GM15510 (cell line): ENCODE results near the gene SPATA24.

Experiments
- POLR2A ChIP-seq: IDR thresholded peaks from 3 replicates; pipeline ENCODE4 v1.6.1; 2011; ENCODE audit warnings: borderline replicate concordance; ENCODE audit not compliant: insufficient read length; ENCODE audit errors: extremely low read depth

SPATA24 gene, protein sequence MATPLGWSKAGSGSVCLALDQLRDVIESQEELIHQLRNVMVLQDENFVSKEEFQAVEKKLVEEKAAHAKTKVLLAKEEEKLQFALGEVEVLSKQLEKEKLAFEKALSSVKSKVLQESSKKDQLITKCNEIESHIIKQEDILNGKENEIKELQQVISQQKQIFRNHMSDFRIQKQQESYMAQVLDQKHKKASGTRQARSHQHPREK

DNA sequence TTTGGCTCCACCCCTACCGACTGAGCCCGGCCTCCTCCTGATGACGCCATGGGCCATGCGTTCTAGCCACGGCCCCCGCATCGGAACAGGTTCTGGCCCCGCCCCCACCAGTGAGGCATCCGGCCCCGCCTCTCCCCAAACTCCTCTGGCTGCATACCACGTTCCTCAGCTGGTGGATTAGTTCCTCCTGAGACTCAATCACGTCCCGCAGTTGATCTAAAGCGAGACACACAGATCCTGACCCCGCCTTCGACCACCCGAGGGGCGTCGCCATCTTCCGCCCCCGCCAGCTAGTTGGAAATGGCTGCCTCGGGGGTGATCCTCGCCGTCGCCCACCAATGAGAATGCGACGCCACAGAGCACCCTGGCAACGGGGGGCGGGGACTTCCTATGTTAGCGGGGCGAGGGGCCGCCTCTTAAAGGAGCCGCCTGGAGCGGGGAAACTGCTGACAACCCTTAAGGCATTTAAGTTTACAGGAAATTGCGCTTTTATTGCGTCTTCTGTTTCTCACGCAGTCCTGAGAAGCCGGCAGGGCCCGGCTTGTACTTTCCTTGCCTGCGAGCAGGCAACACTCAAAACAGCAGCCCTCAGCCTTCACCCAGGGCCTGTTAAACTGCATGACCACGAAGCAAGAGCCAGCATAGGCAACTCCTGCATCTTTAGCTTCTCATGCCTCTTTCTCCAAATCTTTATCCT lies at the start of gene SPATA24:
Gene SPATA24 (minus strand): TSS at position 303 of the 697 bp plus-strand sequence. CDS start 29 bp downstream, at position 274.
- TF ChIP-seq POLR2A: peak; percentile 30

DNA sequence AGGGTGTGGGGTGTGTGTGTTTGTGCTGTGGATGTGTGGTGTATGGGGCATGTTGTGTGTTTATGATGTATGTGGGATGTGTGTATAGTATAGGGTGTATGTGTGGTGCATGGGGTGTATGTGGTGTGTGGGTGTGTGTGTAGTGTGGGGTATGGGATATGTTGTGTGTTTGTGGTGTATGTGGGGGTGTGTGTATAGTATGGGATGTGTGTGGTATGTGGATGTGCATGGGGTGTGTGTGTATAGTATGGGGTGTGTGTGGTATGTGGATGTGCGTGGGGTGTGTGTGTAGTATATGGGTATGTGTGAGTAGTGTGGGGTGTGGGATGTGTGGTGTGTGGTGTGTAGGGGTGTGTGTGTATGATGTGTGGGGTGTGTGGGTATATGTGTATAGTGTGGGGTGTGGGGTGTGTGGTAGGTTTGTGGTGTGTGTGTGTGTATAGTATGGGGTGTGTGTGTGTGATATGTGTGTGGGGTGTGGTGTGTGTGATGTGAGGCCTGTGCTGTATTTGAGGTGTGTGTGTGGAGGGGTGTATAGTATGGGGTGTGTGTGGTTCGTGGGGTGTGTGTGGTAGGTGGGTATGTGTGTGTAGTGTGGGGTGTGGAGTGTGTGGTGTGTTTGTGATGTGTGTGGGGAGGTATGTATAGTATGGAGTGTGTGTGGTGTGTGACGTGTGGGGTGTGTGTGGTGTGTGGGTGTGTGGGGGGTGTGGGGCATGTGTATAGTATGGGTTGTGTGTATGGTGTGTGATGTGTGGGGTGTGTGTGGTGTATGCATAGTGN lies 48.2 kb upstream of the SPATA24 start:
- TF ChIP-seq POLR2A: no peak

DNA sequence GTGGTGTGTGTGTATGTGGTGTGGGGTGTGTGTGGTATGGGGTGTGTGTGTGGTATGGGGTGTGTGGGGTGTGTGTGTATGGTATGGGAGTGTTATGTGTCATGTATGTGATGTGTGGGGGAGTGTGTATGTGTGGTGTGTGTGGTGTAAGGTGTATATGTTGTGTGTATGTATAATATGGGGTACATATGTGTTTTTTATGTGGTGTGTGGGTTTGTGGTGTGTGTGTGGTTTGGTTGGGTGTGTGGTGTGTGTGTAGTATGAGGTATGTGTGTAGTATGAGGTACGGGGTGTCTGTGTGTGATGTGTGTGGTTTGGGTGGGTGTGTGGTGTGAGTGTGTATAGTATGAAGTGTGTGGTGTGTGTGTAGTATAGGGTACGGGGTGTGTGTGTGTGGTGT lies 47.3 kb upstream of the SPATA24 start:
- TF ChIP-seq POLR2A: no peak

DNA sequence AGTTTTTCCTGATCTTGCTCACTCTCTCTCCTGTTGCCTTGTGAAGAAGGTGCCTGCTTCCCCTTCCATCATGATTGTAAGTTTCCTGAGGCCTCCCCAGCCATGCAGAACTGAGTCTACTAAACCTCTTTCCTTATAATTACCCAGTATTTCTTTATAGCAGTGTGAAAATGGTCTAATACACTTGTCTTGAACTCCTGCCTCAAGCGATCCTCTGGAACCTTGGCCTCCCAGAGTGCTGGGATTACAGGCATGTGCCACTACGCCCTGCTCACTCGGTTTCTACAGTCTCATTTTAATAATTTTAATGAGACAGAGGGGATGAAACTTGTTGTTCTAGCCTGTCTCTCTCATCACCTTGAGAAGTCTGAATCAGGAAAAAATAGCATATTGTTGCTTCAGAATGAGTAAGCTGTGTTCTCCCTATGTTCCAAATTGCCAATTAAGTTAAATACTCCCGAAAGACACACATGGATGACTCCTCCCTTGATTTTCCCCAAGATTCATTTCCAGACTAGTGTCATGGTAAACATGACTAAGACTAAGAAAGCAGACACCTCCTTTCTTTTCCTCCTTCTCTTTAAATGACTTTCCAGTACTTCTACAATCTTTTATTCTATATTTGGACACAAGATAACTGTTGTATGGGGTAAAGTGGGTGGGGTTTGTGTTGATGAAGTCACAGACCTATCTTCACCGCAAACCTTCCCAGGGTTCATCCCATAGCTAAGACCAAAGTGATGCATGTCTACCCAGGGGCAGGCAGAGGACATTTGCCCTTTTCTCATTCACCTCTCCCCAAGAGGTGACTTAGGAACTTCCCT lies 43.3 kb upstream of the SPATA24 start:
- TF ChIP-seq POLR2A: no peak

DNA sequence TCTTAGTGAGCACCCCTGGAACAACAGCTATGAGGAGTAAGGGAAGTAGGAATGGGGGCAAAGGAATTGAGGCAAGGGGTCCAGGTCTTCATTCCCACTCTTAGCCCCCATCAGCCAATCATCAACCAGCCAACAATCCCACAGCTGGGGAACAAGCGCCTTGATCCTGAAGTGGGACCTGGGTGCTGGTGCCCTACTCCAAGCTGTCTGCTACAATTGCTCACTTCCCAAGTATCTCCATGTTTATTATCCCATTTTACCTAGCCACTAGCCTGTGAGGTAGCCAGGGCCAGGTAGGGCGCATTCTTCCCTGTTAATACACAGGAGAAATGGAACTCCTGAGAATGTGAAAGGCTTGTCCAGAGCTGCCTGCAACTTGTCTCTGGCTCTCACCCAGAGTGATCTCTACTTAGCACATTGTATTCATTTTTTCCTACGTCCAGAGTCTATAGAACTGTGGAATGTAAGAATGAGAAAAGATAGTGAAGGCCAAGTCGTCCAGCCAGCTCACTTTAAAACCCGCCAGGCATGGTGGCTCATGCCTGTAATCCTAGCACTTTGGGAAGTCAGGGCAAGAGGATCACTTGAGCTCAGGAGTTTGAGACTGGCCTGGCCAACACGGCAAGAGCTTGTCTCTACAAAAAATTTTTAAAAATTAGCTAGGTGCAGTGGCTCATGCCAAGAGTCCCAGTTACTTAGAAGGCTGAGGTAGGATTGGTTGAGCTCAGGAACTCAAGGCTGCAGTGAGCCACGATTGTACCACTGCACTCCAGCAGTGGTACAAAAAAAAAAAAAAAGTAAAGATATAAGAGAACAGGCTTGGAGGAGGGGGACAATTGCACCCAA lies 41.7 kb upstream of the SPATA24 start:
- TF ChIP-seq POLR2A: no peak

DNA sequence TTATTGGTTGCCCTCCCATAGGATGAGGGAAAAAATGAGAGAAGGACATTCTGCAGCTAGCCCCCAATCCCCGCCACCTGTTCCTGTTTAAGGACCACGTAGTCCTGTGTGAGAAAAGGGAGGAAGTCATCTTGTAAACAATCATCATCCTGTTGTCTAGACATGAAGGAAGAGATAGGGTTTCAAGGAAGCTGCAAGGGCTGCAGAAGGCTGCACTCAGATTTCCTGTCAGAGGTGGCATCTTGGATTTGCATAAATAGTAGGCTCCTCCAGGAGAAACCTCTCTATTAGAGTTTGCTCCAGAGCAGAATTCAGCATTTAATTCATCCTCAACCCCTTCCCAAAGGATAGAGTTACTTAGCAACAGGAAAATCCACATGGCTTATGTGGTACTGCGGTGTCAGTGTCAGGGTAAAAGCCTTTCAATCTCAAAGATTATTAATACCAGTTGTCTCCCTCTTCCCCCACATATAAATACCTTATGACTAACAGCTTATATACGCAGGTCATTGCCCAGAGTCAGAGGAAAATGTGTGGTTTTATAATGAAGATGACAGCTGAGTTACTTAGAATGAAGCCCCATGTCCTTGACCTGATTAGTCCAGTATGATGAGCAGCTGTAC lies 40.1 kb upstream of the SPATA24 start:
- no peak for TF ChIP-seq POLR2A

DNA sequence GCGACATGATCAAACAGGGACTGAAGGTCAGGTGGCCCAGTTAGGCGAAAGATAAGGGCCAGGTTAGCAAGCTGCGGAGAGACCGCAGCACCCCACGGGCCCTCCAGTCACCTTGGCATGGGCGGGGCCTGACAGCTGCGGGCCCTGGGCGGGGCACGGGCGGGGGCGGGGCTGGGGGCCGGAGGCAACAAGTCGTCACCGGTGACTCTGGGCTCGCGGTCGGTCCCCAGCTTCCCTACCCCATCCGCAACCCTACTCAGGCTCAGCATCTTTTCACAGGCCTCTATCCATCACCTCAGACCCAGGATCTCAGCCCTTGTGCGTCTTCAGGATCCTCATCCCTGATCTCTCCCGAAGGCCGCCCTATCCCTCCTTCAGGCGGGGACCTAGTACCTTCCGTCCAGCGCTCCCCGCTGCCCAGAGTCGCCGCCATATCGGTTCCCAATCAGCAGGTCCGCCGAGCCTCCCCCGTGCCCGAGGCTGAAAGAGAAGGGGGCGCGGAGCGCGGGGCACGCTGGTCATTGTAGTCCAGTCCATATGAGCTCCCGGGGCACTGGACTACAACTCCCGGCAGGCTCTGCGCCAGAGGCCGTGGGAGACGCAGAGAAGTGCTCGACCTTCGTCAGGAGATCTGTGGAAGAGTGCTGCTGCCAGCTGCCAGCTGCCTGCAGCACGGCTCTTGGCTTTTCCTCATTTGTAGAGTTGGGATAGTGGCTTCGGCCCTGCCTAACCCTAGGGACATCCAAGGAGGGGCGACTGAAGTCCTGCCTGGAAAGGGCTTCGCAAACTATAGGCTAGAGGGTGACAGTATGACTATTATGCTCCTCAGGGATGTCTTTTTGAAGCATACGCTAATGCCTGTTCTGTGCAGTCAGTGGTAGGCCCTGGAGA lies 35.4 kb upstream of the SPATA24 start, which contains the start of gene DNAJC18:
Gene DNAJC18 (minus strand): TSS at position 513 of the 891 bp plus-strand sequence. CDS start 80 bp downstream, at position 433.
- TF ChIP-seq POLR2A: peak; percentile 55

DNA sequence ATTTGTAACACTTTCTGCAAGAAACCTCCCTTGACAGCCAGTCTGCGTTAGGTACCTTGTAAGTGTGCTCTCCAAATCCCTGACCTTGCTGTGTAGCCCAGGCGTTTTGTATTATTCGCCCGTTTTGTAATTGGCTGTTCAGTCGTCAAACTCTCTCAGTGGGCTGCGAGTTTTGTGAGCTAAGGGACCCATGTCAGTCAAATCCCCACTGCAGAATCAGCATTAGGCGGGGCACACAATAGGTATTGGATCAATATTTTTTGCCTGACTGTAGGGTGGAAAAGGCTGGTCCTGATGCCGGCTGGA lies 34.8 kb upstream of the SPATA24 start:
- TF ChIP-seq POLR2A: no peak

DNA sequence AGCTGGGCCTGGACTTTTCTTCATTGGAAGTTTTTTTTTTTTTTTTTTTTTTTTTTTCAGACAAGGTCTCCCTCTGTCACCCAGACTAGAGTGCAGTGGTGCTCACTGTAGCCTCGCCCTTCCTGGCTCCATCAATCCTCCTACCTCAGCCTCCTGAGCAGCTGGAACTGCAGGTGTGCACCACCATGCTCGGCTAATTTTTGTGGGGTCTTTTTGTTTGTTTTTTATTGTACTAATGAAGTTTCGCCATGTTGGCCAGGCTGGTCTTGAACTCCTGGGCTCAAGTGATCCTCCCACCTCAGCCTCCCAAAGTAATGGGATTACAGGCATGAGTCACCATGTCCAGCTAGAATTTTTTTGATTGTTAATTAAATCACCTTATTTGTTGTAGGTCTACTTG lies 31.8 kb upstream of the SPATA24 start:
- TF ChIP-seq POLR2A: no peak

DNA sequence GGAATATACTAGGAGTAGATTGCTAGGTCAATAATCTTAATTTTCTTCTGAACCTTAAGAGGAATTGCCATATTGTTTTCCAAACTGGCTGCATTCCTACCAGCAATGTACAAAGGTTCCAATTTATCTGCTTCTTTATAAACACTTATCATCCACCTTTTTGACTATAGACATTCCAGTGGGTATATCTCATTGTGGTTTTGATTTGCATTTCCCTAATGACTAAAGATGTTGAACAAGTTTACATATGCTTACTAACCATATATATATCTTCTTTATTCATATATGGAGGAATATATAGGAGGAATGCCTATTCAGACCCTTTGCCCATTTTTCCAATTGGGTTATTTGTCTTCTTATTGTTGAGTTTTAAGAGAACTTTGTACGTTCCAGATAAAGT lies 27.8 kb upstream of the SPATA24 start:
- TF ChIP-seq POLR2A: no peak

DNA sequence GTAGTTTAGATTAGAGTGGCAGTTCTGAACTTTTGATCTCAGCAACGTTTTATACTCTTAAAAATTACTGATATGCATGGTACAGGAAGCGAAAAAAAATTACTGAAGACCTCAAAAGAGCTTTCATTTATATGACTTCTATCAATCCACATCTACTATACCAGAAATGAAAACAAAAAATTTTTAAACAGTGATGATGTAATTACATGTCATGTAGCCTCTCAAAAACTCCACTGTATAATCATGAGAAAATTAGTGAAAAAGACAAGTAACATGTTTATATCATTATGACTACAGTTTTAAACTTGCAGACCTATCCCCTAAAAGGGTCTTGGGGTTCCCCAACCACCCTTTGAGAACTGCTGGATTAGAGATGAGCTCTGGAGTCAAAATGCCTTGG lies 26.1 kb upstream of the SPATA24 start:
- no peak for TF ChIP-seq POLR2A

DNA sequence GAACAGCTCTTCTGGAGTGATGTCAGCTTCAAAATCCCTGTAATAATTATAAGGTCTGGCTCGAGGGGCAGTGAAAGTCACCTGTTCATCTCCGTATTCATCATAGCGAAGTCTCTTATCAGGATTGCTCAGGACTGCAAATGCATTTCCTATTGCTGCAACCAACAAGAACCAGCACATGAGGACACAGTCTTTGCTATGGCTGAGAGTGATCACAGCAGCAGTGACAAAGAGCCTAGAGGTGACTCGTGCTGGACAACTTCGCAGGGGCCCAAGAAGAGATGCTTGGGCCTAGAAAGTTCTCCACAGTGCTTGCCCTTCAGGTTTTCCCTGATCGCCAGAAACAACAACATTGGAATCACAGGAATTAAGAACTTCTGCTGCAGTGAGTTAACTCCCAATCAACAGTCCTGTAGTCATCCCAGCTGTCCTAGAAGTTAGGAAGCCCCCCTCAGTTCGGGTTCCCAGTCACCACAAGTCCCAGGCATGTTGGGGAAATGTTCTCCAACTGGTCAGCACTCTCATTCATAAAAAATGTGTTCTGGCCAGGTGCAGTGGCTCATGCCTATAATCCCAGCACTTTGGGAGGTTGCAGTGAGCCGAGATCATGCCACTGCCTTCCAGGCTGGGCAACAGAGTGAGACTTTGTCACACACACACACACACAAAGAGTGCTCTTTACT lies 22.5 kb upstream of the SPATA24 start:
- TF ChIP-seq POLR2A: no peak

DNA sequence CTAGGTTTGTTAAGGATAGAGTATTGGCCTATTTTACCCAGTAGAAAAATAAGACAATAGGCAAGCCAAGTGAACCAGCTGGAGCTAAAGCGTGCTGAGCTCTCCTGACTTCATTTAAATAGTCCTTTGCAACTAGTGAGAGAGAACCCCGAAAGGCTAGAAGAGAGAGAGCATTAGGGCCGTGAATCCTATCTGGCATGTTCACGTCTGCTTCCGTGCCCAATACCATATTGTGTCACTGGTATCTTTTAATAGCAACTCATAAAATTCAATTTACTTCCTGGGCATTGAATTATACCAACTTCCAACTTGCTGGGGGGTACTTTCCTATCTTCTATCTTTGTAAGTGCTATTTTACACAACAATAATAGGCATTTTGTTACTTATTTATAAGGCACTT lies 21.6 kb upstream of the SPATA24 start:
- TF ChIP-seq POLR2A: no peak
